HG03378 (cell line): ENCODE measurements around the gene TANGO2.

Experiments
- ATAC-seq: cut with Tn5 transposase; IDR thresholded peaks from one replicate; pipeline ENCODE4 v1.9.1; 2021; ENCODE audit warnings: mild to moderate bottlenecking, moderate library complexity; ENCODE audit not compliant: unreplicated experiment

Gene TANGO2

GRCh38 chr22:19994851-19995610 is 25.9 kb upstream of the TANGO2 start:
- no peak for ATAC-seq

- no peak for ATAC-seq
Measured at GRCh38 chr22:19995611-19996339, 25.1 kb upstream of the TANGO2 start.

GRCh38 chr22:19996694-19997384 is 24.1 kb upstream of the TANGO2 start:
- ATAC-seq: no peak

GRCh38 chr22:19997561-19998231 is 23.2 kb upstream of the TANGO2 start:
- no peak for ATAC-seq

GRCh38 chr22:19998232-19998951 is 22.5 kb upstream of the TANGO2 start:
- ATAC-seq: no peak

- ATAC-seq: no peak
Measured at GRCh38 chr22:19998991-19999820, 21.7 kb upstream of the TANGO2 start.

- no peak for ATAC-seq
Measured at GRCh38 chr22:20000246-20001081, 20.4 kb upstream of the TANGO2 start.

GRCh38 chr22:20001082-20001638 is 19.8 kb upstream of the TANGO2 start:
- no peak for ATAC-seq

- ATAC-seq: no peak
Measured at GRCh38 chr22:20002128-20002527, 18.8 kb upstream of the TANGO2 start.

- no peak for ATAC-seq
Measured at GRCh38 chr22:20002636-20003035, 18.3 kb upstream of the TANGO2 start.

GRCh38 chr22:20003304-20003703 is 17.6 kb upstream of the TANGO2 start:
- ATAC-seq: no peak

- ATAC-seq: no peak
Measured at GRCh38 chr22:20004464-20004863, 16.4 kb upstream of the TANGO2 start.

GRCh38 chr22:20008221-20008995 is 12.5 kb upstream of the TANGO2 start:
- ATAC-seq: no peak

GRCh38 chr22:20009018-20009491 is 11.9 kb upstream of the TANGO2 start:
- no peak for ATAC-seq

GRCh38 chr22:20009582-20010306 is 11.2 kb upstream of the TANGO2 start:
- no peak for ATAC-seq

- ATAC-seq: no peak
Measured at GRCh38 chr22:20010307-20011122, 10.4 kb upstream of the TANGO2 start.
